ENCODE results near the gene INF2. TPM values are rescaled to one million over a fixed set of nuclear protein-coding genes. Genes with fewer than 3 reads are reported as not detected.

Gene INF2
- total RNA-seq, 2 donors from 2014 or later = 162 to 264 TPM

DNA sequence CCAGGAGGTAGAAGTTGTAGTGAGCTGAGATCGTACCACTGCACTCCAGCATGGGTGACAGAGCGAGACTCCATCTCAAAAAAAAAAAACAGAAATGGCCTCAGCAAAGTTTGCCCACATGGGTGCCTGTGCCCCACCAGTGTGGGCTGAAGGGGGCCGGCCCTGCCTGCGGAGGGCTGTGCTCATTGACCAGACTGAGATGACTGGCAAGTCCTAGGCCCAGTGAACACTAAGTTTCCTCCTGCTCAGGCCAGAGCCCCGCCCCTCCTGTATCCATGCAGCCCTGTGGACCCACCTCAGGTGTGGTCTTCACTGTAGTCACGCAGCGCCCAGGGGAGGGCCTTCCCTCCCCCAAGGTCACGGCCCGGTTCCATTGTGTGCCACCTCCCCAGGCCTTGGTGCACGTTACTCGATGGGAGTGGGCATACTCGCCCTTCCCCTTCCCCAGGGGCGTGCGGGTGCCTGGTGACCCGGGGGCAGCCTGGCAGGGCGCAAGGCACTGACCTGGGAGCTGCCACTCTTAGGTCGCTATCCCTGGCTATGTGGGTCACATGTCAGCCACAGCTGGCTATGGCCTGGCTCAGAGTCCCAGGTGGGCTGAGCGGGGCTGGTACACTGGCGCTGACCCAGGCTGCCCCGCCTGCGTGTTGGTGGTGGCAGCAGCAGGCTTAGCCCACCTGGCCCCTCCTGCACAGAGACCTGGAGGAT, 16.1 kb downstream of the INF2 start:
- Histone ChIP-seq H3K9ac (ENCODE audit: low read depth in 2 of 2, low read length in 2 of 2) (no peak overlapping the region), H3K27ac (no peak overlapping the region), H3K4me1 (no peaks in the 10 kb centered on the region), H3K27me3 (no peaks in the 10 kb centered on the region), H3K9me3 (no peaks in the 10 kb centered on the region), H3K36me3 (peaks cover 21% of the 10 kb centered on the region), H3K4me3 (no peak overlapping the region)
- TF ChIP-seq CTCF (IDR thresholded peaks at IDR 0.05) = no peak
- DNase-seq = no peak
- intact Hi-C loops (cut with DNase I) = no loop called here

GRCh38 chr14:104706733-104707607, 17.6 kb downstream of the INF2 start:
- Histone ChIP-seq H3K27ac (no peak overlapping the region), H3K9ac (ENCODE audit: low read depth in 2 of 2, low read length in 2 of 2) (no peak overlapping the region), H3K4me1 (no peaks in the 10 kb centered on the region), H3K4me3 (no peak overlapping the region), H3K27me3 (no peaks in the 10 kb centered on the region), H3K36me3 (peaks cover 25% of the 10 kb centered on the region), H3K9me3 (no peaks in the 10 kb centered on the region)
- intact Hi-C loops (cut with DNase I) = no loop called here
- no peak for DNase-seq
- TF ChIP-seq CTCF (IDR thresholded peaks at IDR 0.05) = no peak

GRCh38 chr14:104707608-104708595, 18.5 kb downstream of the INF2 start:
- DNase-seq = no peak
- no peaks in the 10 kb centered on the region for H3K4me1 ChIP-seq
- H3K9ac ChIP-seq (ENCODE audit: low read depth in 2 of 2, low read length in 2 of 2) = no peak overlapping the region
- no peak for TF ChIP-seq CTCF (IDR thresholded peaks at IDR 0.05)
- H3K4me3 ChIP-seq = no peak overlapping the region
- H3K36me3 ChIP-seq = peaks cover 30% of the 10 kb centered on the region
- no peaks in the 10 kb centered on the region for H3K9me3 ChIP-seq
- H3K27ac ChIP-seq = no peak overlapping the region
- intact Hi-C loops (cut with DNase I) = loop anchor here (1.0 to 2.0 kb wide), 2 partner anchors 43 to 57 kb away; no protein-coding TSS in a partner anchor
- H3K27me3 ChIP-seq = no peaks in the 10 kb centered on the region

GRCh38 chr14:104708606-104709268, 19.3 kb downstream of the INF2 start:
- DNase-seq = peak; percentile 76
- intact Hi-C loops (cut with DNase I) = loop anchor here (1.0 to 2.0 kb wide), 2 partner anchors 43 to 58 kb away; no protein-coding TSS in a partner anchor
- TF ChIP-seq CTCF (IDR thresholded peaks at IDR 0.05) = peak; percentile 99
- Histone ChIP-seq H3K27ac (no peak overlapping the region), H3K4me3 (no peak overlapping the region), H3K9me3 (no peaks in the 10 kb centered on the region), H3K27me3 (no peaks in the 10 kb centered on the region), H3K4me1 (no peaks in the 10 kb centered on the region), H3K9ac (ENCODE audit: low read depth in 2 of 2, low read length in 2 of 2) (no peak overlapping the region), H3K36me3 (peaks cover 29% of the 10 kb centered on the region)
